H1 (cell line): ENCODE results near the gene CISD2. TPM values are rescaled to one million over a fixed set of nuclear protein-coding genes. Genes with fewer than 3 reads are reported as not detected.

Source experiments
- CTCF ChIA-PET: fragments of 300-600 bp; sonication (Branson Sonifier 250); formaldehyde crosslinking; loops from one replicate; lab custom pipeline; 2021; ENCODE audit not compliant: partially characterized antibody; lab: Charles Lee
- POLR2A ChIA-PET: fragments of 300-600 bp; sonication (Branson Sonifier 250); formaldehyde crosslinking; loops from one replicate; lab custom pipeline; 2021; ENCODE audit warnings: inconsistent platforms; ENCODE audit not compliant: partially characterized antibody; lab: Charles Lee
- DNase-seq, 2 experiments: peaks; one replicate each; pipeline versions ENCODE4 v3.0.0 to v3.0.0-alpha.2; 2010 to 2022; ENCODE audit warnings: low spot score in 2 of 2, low read depth in 1 of 2, mixed read lengths in 1 of 2
- FAIRE-seq: peaks from 2 replicates; lab custom pipeline; 2011; peaks lifted over from hg19 to GRCh38; lab: Jason Lieb, UNC
- H2AFZ ChIP-seq: 2 replicates; pipeline ENCODE4 v1.8.1; 2012; ENCODE audit warnings: low read length, inconsistent platforms
- H2AK5ac ChIP-seq: 2 replicates; pipeline ENCODE4 v1.6.1; 2013; ENCODE audit warnings: low read depth, low read length
- H2BK120ac ChIP-seq: replicated peaks from 2 replicates; pipeline ENCODE3; 2013; ENCODE audit warnings: low read depth, low read length, inconsistent platforms
- H2BK12ac ChIP-seq: 2 replicates; pipeline ENCODE4 v1.6.1; 2013; ENCODE audit warnings: low read depth, low read length
- H2BK15ac ChIP-seq: 2 replicates; pipeline ENCODE4 v1.6.1; 2013; ENCODE audit warnings: low read length
- H2BK20ac ChIP-seq: 2 replicates; pipeline ENCODE4 v1.6.1; 2013; ENCODE audit warnings: low read length
- H2BK5ac ChIP-seq: 2 replicates; pipeline ENCODE4 v1.6.1; 2013; ENCODE audit warnings: low read depth, low read length
- H3K14ac ChIP-seq: 2 replicates; pipeline ENCODE4 v1.6.1; 2013; ENCODE audit warnings: inconsistent platforms; ENCODE audit not compliant: insufficient read length
- H3K18ac ChIP-seq: 2 replicates; pipeline ENCODE4 v1.6.1; 2013; ENCODE audit warnings: low read length; ENCODE audit errors: extremely low read depth
- H3K23ac ChIP-seq: 2 replicates; pipeline ENCODE4 v1.6.1; 2013; ENCODE audit warnings: inconsistent platforms; ENCODE audit not compliant: insufficient read length
- H3K23me2 ChIP-seq: 2 replicates; pipeline ENCODE4 v1.6.1; 2013; ENCODE audit warnings: low read depth, low read length
- H3K27ac ChIP-seq: 2 replicates; pipeline ENCODE4 v1.6.1; 2011; ENCODE audit warnings: low read depth, low read length, inconsistent platforms
- H3K27me3 ChIP-seq, 4 experiments: replicated peaks in 1 of 4; 1 replicate in 1 of 4; 2 replicates in 3 of 4; pipeline versions ENCODE4 v1.6.1 to v1.8.1; 2011 to 2013; ENCODE audit warnings: low read length in 3 of 4, mild to moderate bottlenecking in 3 of 4, inconsistent platforms in 2 of 4, mixed read lengths in 2 of 4, moderate library complexity in 1 of 4; ENCODE audit not compliant: control insufficient read depth in 3 of 4, insufficient read depth in 3 of 4; ENCODE audit errors: extremely low read depth in 1 of 4
- H3K36me3 ChIP-seq, 4 experiments: 2 replicates each; pipeline versions ENCODE4 v1.6.1 to v1.8.1; 2011 to 2013; ENCODE audit warnings: mild to moderate bottlenecking in 4 of 4, low read length in 3 of 4, moderate library complexity in 2 of 4, control low read depth in 1 of 4, inconsistent platforms in 1 of 4; ENCODE audit not compliant: insufficient read depth in 4 of 4, control insufficient read depth in 2 of 4
- H3K4ac ChIP-seq: replicated peaks from 2 replicates; pipeline ENCODE3; 2013; ENCODE audit warnings: low read length, low read depth, mixed read lengths, inconsistent platforms; ENCODE audit not compliant: insufficient read length
- H3K4me1 ChIP-seq, 4 experiments: replicated peaks in 1 of 4; 1 replicate in 1 of 4; 2 replicates in 3 of 4; pipeline versions ENCODE4 v1.6.1 to v1.8.1; 2011 to 2013; ENCODE audit warnings: low read length in 3 of 4, inconsistent platforms in 2 of 4, mixed read lengths in 1 of 4; ENCODE audit not compliant: insufficient read depth in 4 of 4, control insufficient read depth in 3 of 4
- H3K4me2 ChIP-seq, 2 experiments: 2 replicates each; pipeline versions ENCODE4 v1.6.1 to v1.8.1; 2011 to 2013; ENCODE audit warnings: low read depth in 2 of 2, low read length in 2 of 2, control low read depth in 1 of 2, inconsistent platforms in 1 of 2, mild to moderate bottlenecking in 1 of 2; ENCODE audit not compliant: insufficient read depth in 1 of 2
- H3K4me3 ChIP-seq, 4 experiments: fragments of 200-600, 300-600 bp in 1 of 4; sonication (generic), shearing (Covaris generic), sonication (Bioruptor Twin) in 1 of 4; 2 replicates each; pipeline versions ENCODE4 v1.5.1 to v1.8.1; 2011 to 2016; ENCODE audit warnings: low read length in 4 of 4, low read depth in 3 of 4, control low read depth in 2 of 4, inconsistent platforms in 2 of 4, mild to moderate bottlenecking in 2 of 4, mixed read lengths in 1 of 4, moderate library complexity in 1 of 4; ENCODE audit not compliant: insufficient read depth in 2 of 4; ENCODE audit errors: extremely low read depth in 1 of 4
- H3K56ac ChIP-seq: replicated peaks from 2 replicates; pipeline ENCODE3; 2013; ENCODE audit warnings: low read depth, mild to moderate bottlenecking, mixed read lengths, low read length, inconsistent platforms; ENCODE audit not compliant: insufficient read length
- H3K79me1 ChIP-seq: 2 replicates; pipeline ENCODE4 v1.6.1; 2013; ENCODE audit warnings: low read depth, low read length, control low read depth
- H3K79me2 ChIP-seq, 2 experiments: 2 replicates each; pipeline versions ENCODE4 v1.6.1 to v1.8.1; 2012 to 2013; ENCODE audit warnings: low read length in 2 of 2, mild to moderate bottlenecking in 2 of 2, inconsistent platforms in 1 of 2; ENCODE audit not compliant: insufficient read depth in 2 of 2, control insufficient read depth in 1 of 2
- H3K9ac ChIP-seq, 4 experiments: replicated peaks in 1 of 4; 1 replicate in 1 of 4; 2 replicates in 3 of 4; pipeline versions ENCODE4 v1.6.1 to v1.8.1; 2011 to 2013; ENCODE audit warnings: low read depth in 3 of 4, low read length in 3 of 4, control low read depth in 2 of 4, mild to moderate bottlenecking in 2 of 4, moderate library complexity in 2 of 4, inconsistent platforms in 1 of 4; ENCODE audit errors: extremely low read depth in 1 of 4
- H3K9me3 ChIP-seq, 2 experiments: 2 replicates each; pipeline versions ENCODE4 v1.6.1 to v1.8.1; 2012 to 2013; ENCODE audit warnings: mild to moderate bottlenecking in 2 of 2, moderate library complexity in 2 of 2, control low read depth in 1 of 2, inconsistent platforms in 1 of 2, low read depth in 1 of 2, low read length in 1 of 2, mixed read lengths in 1 of 2; ENCODE audit not compliant: insufficient read depth in 2 of 2
- H4K20me1 ChIP-seq, 2 experiments: replicated peaks in 1 of 2; 2 replicates each; pipeline versions ENCODE3 to v1.8.1; 2011 to 2013; ENCODE audit warnings: inconsistent platforms in 2 of 2, low read length in 2 of 2, mild to moderate bottlenecking in 1 of 2; ENCODE audit not compliant: insufficient read depth in 2 of 2, control insufficient read depth in 1 of 2
- H4K5ac ChIP-seq: 2 replicates; pipeline ENCODE4 v1.6.1; 2013; ENCODE audit warnings: low read length, low read depth, mixed read lengths, inconsistent platforms; ENCODE audit not compliant: insufficient read length
- H4K8ac ChIP-seq: 2 replicates; pipeline ENCODE4 v1.8.0; 2013; ENCODE audit warnings: mild to moderate bottlenecking, moderate library complexity, low read length, inconsistent platforms; ENCODE audit not compliant: insufficient read depth; ENCODE audit errors: extremely low read depth
- H4K91ac ChIP-seq: replicated peaks from 2 replicates; pipeline ENCODE3; 2013; ENCODE audit warnings: low read length, mixed read lengths, inconsistent platforms; ENCODE audit not compliant: insufficient read length
- MAX ChIP-seq: IDR thresholded peaks from 2 replicates; pipeline ENCODE4 v1.6.1; 2012; ENCODE audit warnings: inconsistent platforms
- SIX5 ChIP-seq: IDR thresholded peaks from 2 replicates; pipeline ENCODE4 v1.6.1; 2011; ENCODE audit warnings: mild to moderate bottlenecking, low read depth, low read length
- WGBS, 2 experiments: shearing (Covaris generic) in 1 of 2; methylation state at CpG; one replicate each; pipeline versions ENCODE4 v1.1.6 to v1.1.7; 2013 to 2015; ENCODE audit warnings: low lambda C conversion rate in 2 of 2, mixed read lengths in 2 of 2, inconsistent platforms in 1 of 2, low coverage in 1 of 2, missing lambda C conversion rate in 1 of 2; ENCODE audit not compliant: insufficient replicate concordance in 2 of 2, insufficient coverage in 1 of 2, insufficient read length in 1 of 2; ENCODE audit errors: extremely low coverage in 1 of 2, missing lambda C conversion rate in 1 of 2; 5-methylcytosine and 5-hydroxymethylcytosine counted together
- polyA plus RNA-seq, 7 experiments: library from polyadenylated mRNA; depleted of rRNA in 3 of 7; stranded (reverse) in 5 of 7; unstranded in 2 of 7; fragments of >200 nt in 5 of 7; fragments of 200-250 nt in 2 of 7; gene quantifications; 1 replicate in 5 of 7; 2 replicates in 1 of 7; 4 replicates in 1 of 7; pipeline versions ENCODE4 v1.2.1 to v1.2.3, GENCODE V29; 2011 to 2013; ENCODE audit warnings: missing spikeins in 2 of 7, mixed read lengths in 2 of 7
- total RNA-seq: library from RNA; stranded (reverse); fragmentation: NEBNext Ultra II Directional; extraction: Animal tissue kit (Norgen Biotek cat#: 25700); gene quantifications from 2 replicates; pipeline ENCODE4 v1.2.1, GENCODE V29; 2021

CISD2 gene
- total and polyA plus RNA-seq, 2 of the 8 experiments (the other 6 are each of a cell fraction or from before 2014, with no cell fraction given) = 23.7 to 48.3 TPM

GRCh38 chr4:102836596-102836995 is 32.2 kb upstream of the CISD2 start:
- H2AK5ac ChIP-seq = no peak overlapping the region
- POLR2A ChIA-PET = interaction anchor here (1.0 to 3.9 kb wide), 4 partner anchors 9 to 33 kb away, joined by 3 to 28 read pairs (median 4); partner anchors contain the start of genes CISD2 and UBE2D3
- no peak overlapping the region for H4K8ac ChIP-seq
- 100% methylated on average over 1 of the region's 1 CpG; no CpG with 5 or more reads in 1 of the 2 experiments for WGBS, 2 experiments
- H3K4ac ChIP-seq = no peak overlapping the region
- no peaks in the 10 kb centered on the region for H3K23me2 ChIP-seq
- no peaks in the 10 kb centered on the region; the same call in 1 of the 2 replicates for H3K79me1 ChIP-seq
- H2BK5ac ChIP-seq = no peak overlapping the region
- no peaks in the 10 kb centered on the region for H3K27me3 ChIP-seq
- no peak overlapping the region for H3K14ac ChIP-seq
- peaks cover 0 to 6% of the 10 kb centered on the region in 2 experiments; a peak in 1 of 4 replicates for H3K79me2 ChIP-seq
- H2BK120ac ChIP-seq = no peak overlapping the region
- H3K56ac ChIP-seq = no peak overlapping the region
- H3K9ac ChIP-seq = no peak overlapping the region
- no peak overlapping the region for H2BK12ac ChIP-seq
- no peak overlapping the region for H3K4me3 ChIP-seq
- peaks cover 0 to 4% (median 1%) of the 10 kb centered on the region in 4 experiments; a peak in 2 of 7 replicates for H3K4me1 ChIP-seq
- no peak overlapping the region for H4K91ac ChIP-seq
- no peak overlapping the region for H3K18ac ChIP-seq
- H4K20me1 ChIP-seq = no peaks in the 10 kb centered on the region
- H2AFZ ChIP-seq = no peak overlapping the region
- H3K9me3 ChIP-seq = no peaks in the 10 kb centered on the region
- H2BK15ac ChIP-seq = no peak overlapping the region
- FAIRE-seq (no peak), DNase-seq (no peak)
- H3K23ac ChIP-seq = no peak overlapping the region
- H2BK20ac ChIP-seq = no peak overlapping the region
- CTCF ChIA-PET = interaction anchor here (0.9 to 3.9 kb wide), 3 partner anchors 8 to 12 kb away, joined by 3 to 17 read pairs (median 8); no protein-coding TSS in a partner anchor
- no peak overlapping the region for H3K4me2 ChIP-seq
- TF ChIP-seq SIX5 (no peak), MAX (no peak)
- H4K5ac ChIP-seq = no peak overlapping the region
- H3K36me3 ChIP-seq = no peaks in the 10 kb centered on the region
- H3K27ac ChIP-seq = no peak overlapping the region
